ENCODE results near the gene BPTF.
"Not testable (repeated sequence)": the region's sequence is repeated elsewhere in the genome, so short reads cannot be mapped to it uniquely, and the experiment has no call there.

BPTF gene

DNA sequence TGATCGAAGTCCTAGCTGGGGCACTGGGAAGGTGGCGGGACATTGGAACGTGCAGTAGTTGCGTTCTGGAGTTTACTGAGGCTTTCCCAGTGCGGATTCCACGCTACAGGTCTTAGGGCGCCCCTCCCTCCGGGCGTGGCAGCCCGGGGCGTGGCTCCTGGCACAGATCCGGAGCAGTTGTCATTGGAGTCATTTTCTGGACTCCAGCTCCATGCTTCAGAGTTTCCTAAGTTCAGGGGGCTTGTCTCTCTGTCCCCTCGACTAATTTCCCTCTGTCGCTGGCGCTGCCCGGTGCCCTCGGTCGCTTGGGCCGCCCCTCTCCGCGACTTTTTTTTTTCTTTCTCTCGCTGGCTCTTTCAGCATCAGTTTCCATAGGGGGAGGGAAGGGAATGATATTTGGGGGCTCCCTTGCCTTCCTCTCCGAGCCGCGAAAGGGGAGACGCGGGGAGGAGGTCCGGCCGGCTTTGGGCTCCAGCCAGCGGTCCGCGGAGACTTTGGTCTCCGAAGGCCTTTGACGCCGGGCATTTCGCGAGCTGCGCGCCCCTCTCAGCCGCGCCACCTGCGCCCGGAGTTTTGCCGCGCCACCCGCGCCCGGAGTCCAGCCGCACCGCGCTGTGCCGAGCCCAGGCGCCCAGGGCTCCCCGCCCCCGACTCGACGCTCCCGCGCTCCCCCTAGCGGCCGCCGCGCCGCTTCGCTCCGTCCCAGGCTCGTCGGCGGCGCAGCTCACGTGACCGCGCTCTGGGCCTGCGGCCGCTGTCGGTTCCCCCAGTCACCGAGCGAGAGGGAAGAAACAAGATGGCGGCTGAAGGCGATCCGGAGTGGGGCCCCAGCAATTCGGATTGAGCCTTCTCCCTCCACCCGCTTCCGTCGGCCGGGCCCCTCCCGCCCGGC lies at the start of gene BPTF:
Gene BPTF, plus strand, starts transcription at position 769 of the 892 bp plus-strand sequence. CDS start 222 bp downstream, outside the sequence.
- peak; percentile 72 for DNase-seq (ENCODE audit: low read depth, low spot score)

DNA sequence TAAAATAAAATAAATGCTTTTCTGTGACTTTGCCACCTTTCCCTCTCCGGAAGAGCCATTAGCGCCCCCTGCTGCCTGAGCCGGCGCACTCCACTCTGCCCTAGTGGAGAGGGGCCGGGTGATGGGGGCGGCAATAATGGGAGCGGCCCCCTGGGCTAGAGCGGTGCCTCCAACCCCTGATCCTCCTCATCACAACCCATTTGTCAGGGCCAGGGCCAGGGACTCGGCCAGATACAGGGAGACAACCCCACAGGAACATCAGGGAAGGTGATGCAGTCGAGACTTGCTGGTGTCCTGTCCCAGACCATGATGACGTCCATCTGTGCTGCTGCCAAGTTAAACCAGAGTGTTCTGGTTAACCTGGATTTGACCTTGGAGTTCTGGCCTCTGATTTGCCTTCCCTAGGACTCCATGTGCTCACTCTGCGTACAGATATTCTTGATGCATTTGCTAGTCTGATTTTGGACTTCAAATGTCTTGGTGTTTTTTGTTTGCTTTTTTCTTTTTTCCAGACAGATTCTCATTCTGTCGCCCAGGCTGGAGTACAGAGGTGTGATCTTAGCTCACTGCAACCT lies 46.1 kb upstream of the BPTF start:
- DNase-seq (ENCODE audit: low read depth, low spot score): no peak

GRCh38 chr17:67784364-67785121 lies 40.8 kb upstream of the BPTF start:
- no peak for DNase-seq (ENCODE audit: low read depth, low spot score)

GRCh38 chr17:67785122-67785477 lies 40.2 kb upstream of the BPTF start:
- no peak for DNase-seq (ENCODE audit: low read depth, low spot score)

DNA sequence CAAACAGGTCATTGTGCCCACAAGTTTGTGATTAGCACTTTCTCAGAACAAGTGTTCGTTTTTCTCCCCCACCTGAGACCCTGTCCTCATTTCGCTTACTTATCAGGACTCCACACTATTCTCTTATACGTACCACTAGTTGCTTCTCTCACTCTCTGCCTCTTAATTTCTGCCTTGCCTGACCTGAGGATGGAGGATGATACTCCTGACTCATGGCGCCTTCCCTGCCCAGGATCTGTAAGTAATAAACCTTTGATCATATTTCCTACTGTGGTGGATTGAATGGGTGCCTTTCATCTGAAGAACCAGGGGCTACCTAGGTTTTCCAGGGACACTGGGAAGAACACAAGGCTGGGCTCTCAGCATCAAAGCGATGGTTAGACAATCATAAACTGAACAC lies 39.8 kb upstream of the BPTF start:
- DNase-seq (ENCODE audit: low read depth, low spot score): no peak

GRCh38 chr17:67800495-67800928 lies 24.8 kb upstream of the BPTF start:
- no peak for DNase-seq (ENCODE audit: low read depth, low spot score)

DNA sequence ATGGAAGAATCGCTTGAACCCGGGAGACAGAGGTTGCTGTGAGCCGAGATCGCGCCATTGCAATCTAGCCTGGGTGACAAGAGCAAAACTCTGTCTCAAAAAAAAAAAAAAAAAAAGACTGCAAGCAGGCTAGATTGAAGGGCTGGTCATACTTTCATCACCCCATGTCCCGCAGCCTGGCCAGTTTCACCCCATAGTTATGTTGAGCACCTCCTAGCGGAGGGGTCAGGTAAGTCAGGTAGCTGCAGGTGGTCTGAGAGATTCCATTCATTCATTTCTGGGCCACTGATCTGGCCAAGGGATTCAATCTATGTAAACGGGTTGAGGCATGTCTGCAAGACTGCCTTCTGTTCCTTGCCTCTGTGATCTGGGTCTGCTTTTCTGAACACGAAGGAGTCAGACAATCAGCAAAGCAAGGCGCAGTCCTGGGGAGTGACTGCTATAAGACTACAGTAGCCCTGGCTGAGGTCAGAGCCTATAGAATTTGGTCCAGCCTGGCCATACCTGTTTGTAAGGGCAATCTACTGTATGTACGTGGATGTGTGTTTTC lies 23.6 kb upstream of the BPTF start:
- no peak for DNase-seq (ENCODE audit: low read depth, low spot score)

- no peak for DNase-seq (ENCODE audit: low read depth, low spot score)
Observed at GRCh38 chr17:67810464-67810863, 14.8 kb upstream of the BPTF start.

DNA sequence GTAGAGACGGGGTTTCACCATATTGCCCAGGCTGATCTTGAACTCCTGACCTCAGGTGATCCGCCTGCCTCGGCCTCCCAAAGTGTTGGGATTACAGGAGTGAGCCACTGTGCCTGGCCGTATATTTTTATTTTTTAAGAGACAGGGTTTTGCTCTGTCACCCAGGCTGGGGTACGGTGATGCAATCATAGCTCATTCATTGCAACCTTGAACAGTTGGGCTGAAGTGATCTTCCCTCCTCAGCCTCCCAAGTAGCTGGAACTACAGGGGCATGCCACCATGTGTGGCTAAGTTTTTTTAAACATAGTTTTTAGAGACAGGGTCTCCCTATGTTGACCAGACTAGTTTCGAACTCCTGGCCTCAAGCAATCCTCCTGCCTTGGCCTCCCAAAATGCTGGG lies 12.9 kb upstream of the BPTF start:
- DNase-seq (ENCODE audit: low read depth, low spot score): not testable (repeated sequence)

- DNase-seq (ENCODE audit: low read depth, low spot score): no peak
Observed at GRCh38 chr17:67813803-67814180, 11.5 kb upstream of the BPTF start.

GRCh38 chr17:67818110-67819002 lies 6.9 kb upstream of the BPTF start:
- DNase-seq (ENCODE audit: low read depth, low spot score): no peak

DNA sequence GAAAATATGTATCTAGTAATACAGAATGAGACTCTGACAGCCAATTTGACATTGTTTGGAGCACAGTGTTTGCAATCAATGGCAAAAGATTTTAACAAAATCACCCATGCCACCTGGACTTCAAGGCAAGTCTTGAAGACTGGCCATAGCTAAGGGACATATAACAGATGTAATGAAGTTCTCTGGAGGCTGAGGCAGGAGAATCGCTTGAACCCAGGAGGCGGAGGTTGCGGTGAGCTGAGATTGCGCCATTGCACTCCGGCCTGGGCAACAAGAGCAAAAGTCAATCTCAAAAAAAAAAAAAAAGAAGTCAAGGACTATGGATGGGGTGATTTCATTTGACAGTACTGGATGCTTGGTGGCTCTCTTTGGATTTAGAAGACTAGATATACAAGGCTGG lies 5.6 kb upstream of the BPTF start:
- DNase-seq (ENCODE audit: low read depth, low spot score): no peak

- DNase-seq (ENCODE audit: low read depth, low spot score): no peak
Observed at GRCh38 chr17:67821871-67822367, 3.4 kb upstream of the BPTF start.

DNA sequence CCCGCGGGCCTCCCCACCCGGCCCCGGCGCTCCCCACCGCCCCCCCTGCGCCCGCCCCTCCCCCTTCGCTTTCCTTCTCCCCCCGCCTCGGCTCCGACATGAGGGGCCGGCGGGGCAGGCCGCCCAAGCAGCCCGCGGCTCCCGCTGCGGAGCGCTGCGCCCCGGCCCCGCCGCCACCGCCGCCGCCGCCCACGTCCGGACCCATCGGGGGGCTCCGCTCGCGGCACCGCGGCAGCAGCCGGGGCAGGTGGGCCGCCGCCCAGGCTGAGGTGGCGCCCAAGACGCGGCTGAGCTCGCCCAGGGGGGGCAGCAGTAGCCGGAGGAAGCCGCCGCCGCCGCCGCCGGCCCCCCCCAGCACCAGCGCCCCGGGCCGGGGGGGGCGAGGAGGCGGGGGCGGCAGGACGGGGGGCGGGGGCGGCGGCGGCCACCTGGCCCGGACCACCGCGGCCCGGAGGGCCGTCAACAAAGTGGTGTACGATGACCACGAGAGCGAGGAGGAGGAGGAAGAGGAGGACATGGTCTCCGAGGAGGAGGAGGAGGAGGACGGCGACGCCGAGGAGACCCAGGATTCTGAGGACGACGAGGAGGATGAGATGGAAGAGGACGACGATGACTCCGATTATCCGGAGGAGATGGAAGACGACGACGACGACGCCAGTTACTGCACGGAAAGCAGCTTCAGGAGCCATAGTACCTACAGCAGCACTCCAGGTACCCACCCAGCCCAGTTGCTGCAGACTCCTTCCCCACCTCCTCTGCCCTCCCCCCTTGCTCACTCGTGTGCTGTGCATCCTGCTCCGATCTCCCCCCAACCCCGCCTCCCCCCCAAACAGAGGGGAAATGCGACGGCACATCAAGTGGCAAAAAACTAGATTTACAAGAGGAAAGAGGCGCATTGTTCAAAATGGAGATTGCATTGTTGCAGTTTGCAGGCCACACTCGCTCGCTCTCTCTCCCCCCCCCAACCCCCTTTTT lies 611 bp downstream of the BPTF start:
- not testable (repeated sequence) for DNase-seq (ENCODE audit: low read depth, low spot score)

GRCh38 chr17:67829331-67829730 lies 4.0 kb downstream of the BPTF start:
- DNase-seq (ENCODE audit: low read depth, low spot score): peak; percentile 27

DNA sequence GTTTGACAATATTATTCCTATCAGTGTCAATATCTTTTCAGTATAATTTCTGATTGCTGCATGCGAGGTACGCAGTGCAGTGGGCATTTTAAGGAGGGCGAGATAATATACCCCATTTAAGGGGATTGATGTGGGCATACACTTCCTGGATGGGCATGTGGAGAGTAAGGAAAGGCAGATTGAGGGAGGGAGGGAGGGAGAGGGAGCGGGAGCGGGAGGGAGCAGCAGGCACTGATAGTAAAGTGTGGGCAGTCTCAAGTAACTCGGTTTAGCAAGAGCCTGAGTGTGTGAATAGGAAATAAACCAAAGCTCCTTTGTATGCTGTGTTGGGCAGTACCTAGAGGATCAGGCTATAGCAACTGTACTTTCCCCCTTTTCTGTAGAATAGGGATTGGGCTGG lies 5.1 kb downstream of the BPTF start:
- no peak for DNase-seq (ENCODE audit: low read depth, low spot score)

- DNase-seq (ENCODE audit: low read depth, low spot score): no peak
Observed at GRCh38 chr17:67831268-67831667, 6.0 kb downstream of the BPTF start.

DNA sequence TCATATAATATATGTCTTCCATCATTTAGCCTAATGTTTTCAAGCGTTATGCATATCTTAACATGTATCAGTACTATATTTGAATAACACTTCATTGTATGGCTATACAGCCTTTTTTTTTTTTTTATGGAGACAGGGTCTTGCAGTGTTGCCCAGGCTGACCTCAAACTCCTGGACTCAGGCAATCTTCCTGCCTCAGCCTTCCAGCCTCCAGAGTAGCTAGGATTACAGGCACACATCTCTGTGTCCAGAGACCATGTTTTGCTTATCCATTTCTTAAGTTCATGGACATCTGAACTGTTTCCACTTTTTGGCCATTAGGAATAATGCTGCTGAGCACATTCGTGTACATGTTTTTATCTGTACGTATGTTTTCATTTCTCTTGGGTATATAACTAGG lies 7.8 kb downstream of the BPTF start:
- DNase-seq (ENCODE audit: low read depth, low spot score): no peak

DNA sequence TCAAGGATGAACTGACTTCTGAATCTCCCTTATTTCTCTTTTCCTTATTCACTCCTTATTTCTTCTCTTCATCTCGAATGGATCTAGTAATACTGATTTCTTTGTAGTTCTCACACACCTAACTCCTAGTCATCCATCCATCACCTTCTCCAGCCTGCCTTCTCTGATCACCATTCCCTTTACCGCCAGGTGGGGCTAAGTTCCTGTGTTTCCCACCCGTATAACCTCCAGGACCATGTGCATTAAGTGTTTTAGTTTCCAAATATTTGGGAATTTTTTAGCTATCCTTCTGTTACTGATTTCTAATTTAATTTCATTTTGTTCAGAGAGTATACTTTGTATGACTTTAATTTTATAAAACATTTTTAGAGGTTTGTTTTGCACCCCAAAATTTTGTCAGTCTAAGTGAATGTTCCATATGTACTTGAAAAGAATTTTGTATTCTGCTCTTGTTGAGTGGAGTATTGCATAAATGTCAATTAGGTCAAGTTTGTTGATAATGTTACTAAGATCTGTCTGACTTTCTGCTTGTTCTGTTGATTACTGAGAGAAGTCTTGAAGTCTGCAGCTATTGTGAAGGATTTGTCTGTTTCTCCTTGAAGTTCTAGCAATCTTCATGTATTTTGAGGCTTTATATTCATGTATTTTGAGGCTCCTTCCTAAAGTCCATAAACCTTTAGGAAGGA lies 8.8 kb downstream of the BPTF start:
- DNase-seq (ENCODE audit: low read depth, low spot score): no peak

All from activated naive CD8-positive, alpha-beta T cell treated with anti-CD3 and anti-CD28 coated beads, Interleukin-2, amount 50 U/mL, for 16 hours (primary cell).